Keratinocyte (primary cell): Measurements from ENCODE around the gene MED17. TPM values are rescaled to one million over a fixed set of nuclear protein-coding genes. Genes with fewer than 3 reads are reported as not detected.

Experiments
- DNase-seq: peaks from one replicate; pipeline ENCODE4 v3.0.0-alpha.2; 2011; ENCODE audit warnings: low read depth, missing footprints, low spot score
- FAIRE-seq: peaks from 2 replicates; lab custom pipeline; 2011; peaks lifted over from hg19 to GRCh38; lab: Jason Lieb, UNC
- H2AFZ ChIP-seq: 2 replicates; pipeline ENCODE4 v1.6.0; 2012; ENCODE audit warnings: low read length, control low read depth, inconsistent platforms; ENCODE audit not compliant: control insufficient read depth
- H3K27ac ChIP-seq: 2 replicates; pipeline ENCODE4 v1.5.1; 2011; ENCODE audit warnings: low read length; ENCODE audit not compliant: control insufficient read depth, insufficient read depth
- H3K27me3 ChIP-seq: 3 replicates; pipeline ENCODE4 v1.6.0; 2011; ENCODE audit warnings: low read length; ENCODE audit not compliant: control insufficient read depth, insufficient read depth; ENCODE audit errors: extremely low read depth
- H3K36me3 ChIP-seq, 2 experiments: 2 replicates in 1 of 2; 3 replicates in 1 of 2; pipeline ENCODE4 v1.5.1; 2011; ENCODE audit warnings: low read length in 2 of 2, mild to moderate bottlenecking in 1 of 2; ENCODE audit not compliant: control insufficient read depth in 2 of 2, insufficient read depth in 2 of 2; ENCODE audit errors: extremely low read depth in 1 of 2
- H3K4me1 ChIP-seq: 3 replicates; pipeline ENCODE4 v1.5.1; 2011; ENCODE audit warnings: low read length; ENCODE audit not compliant: control insufficient read depth, insufficient read depth; ENCODE audit errors: extremely low read depth
- H3K4me2 ChIP-seq: 3 replicates; pipeline ENCODE4 v1.6.0; 2011; ENCODE audit warnings: low read depth, low read length; ENCODE audit not compliant: control insufficient read depth, insufficient read depth; ENCODE audit errors: extremely low read depth
- H3K4me3 ChIP-seq, 3 experiments: fragments of 200-600 bp in 1 of 3; sonication (generic) in 1 of 3; 2 replicates in 2 of 3; 3 replicates in 1 of 3; pipeline ENCODE4 v1.5.1; 2011 to 2016; ENCODE audit warnings: low read length in 3 of 3, mild to moderate bottlenecking in 3 of 3, control low read depth in 2 of 3, inconsistent platforms in 1 of 3, low read depth in 1 of 3, mixed read lengths in 1 of 3, mixed run types in 1 of 3, moderate library complexity in 1 of 3; ENCODE audit not compliant: control insufficient read depth in 2 of 3, insufficient read depth in 2 of 3; ENCODE audit errors: extremely low read depth in 1 of 3
- H3K79me2 ChIP-seq: 2 replicates; pipeline ENCODE4 v1.6.0; 2012; ENCODE audit warnings: low read length; ENCODE audit not compliant: control insufficient read depth, insufficient read depth
- H3K9ac ChIP-seq: 3 replicates; pipeline ENCODE4 v1.6.0; 2011; ENCODE audit warnings: low read length; ENCODE audit not compliant: control insufficient read depth, insufficient read depth; ENCODE audit errors: extremely low read depth
- H3K9me1 ChIP-seq: 3 replicates; pipeline ENCODE4 v1.6.0; 2011; ENCODE audit warnings: low read length; ENCODE audit not compliant: control insufficient read depth, insufficient read depth; ENCODE audit errors: extremely low read depth
- H3K9me3 ChIP-seq: 2 replicates; pipeline ENCODE4 v1.5.1; 2012; ENCODE audit warnings: low read depth, low read length; ENCODE audit not compliant: control insufficient read depth
- H4K20me1 ChIP-seq: 3 replicates; pipeline ENCODE4 v1.6.0; 2011; ENCODE audit warnings: low read length; ENCODE audit not compliant: control insufficient read depth, insufficient read depth; ENCODE audit errors: extremely low read depth
- CTCF ChIP-seq, 3 experiments: IDR thresholded peaks in 1 of 3; conservative IDR thresholded peaks in 1 of 3; optimal IDR thresholded peaks in 1 of 3; 2 replicates in 2 of 3; 3 replicates in 1 of 3; pipeline versions ENCODE3 to v1.5.1; 2011; ENCODE audit warnings: low read length in 3 of 3, mild to moderate bottlenecking in 3 of 3, moderate library complexity in 2 of 3, control low read depth in 1 of 3, inconsistent platforms in 1 of 3; ENCODE audit not compliant: insufficient read depth in 2 of 3; ENCODE audit errors: extremely low read depth in 1 of 3
- EZH2 ChIP-seq: IDR thresholded peaks from one replicate; pipeline ENCODE4 v1.6.1; 2012; ENCODE audit warnings: inconsistent platforms, mild to moderate bottlenecking, low read length, moderate library complexity
- dilution Hi-C: fragments of 300-500 bp; cut with MboI; formaldehyde crosslinking; loops from one replicate; pipeline ENCODE4 v1.7.0; 2020; ENCODE audit warnings: low sequenced_read_pairs; ENCODE audit not compliant: extremely low pct_ligation_motif_present
- polyA plus RNA-seq, 5 experiments: library from polyadenylated mRNA; depleted of rRNA in 3 of 5; stranded (reverse) in 3 of 5; stranded (forward) in 1 of 5; unstranded in 1 of 5; fragments of >200 nt; gene quantifications; 1 replicate in 1 of 5; 2 replicates in 3 of 5; 3 replicates in 1 of 5; pipeline versions ENCODE4 v1.2.1 to v1.2.3, GENCODE V29; 2011 to 2012; ENCODE audit warnings: missing spikeins in 2 of 5, low read depth in 1 of 5, low replicate concordance in 1 of 5

The MED17 gene
- polyA plus RNA-seq, 1 donor (not counting 4 experiments of a cell fraction or from before 2014, with no cell fraction given): 25.1 TPM

DNA sequence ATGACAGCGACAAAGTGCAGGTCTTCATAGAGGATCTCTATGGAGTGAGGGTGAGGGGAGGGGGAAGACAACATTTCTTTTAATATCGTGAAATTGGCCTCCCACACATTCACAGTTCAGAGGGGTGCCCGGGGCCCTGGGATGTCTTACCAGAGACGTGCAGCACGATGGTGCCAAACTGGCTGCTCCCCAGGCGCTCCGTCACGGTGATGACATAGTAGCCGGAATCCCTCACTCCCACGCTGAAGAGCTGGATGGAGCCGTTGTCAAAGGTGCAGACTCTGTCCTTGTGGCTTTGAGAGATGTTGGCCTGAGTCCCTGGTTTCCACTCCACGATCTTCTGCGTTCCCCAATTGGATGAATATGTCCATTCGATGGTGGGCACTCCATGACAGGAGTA is 36.8 kb downstream of the MED17 start:
- dilution Hi-C loops: no loop called here

DNA sequence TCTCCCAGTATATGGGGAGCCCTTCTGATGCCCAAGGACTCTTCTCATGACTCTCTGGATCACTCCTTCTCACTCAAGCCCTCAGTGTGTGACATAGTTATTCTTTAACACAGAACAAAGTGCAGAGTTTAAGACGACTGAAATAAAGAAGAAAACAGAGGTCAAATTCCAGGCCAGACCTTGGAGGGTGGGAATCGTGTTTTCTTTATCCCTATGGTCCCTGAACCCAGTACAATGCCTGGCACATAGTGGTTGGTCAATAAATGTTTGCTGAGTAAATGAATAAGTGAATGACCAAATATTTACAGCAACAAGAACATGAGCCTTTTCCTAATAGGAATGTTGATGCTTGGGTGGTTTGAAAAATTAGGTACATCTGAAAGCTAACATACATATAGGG is 37.5 kb downstream of the MED17 start:
- H3K9me1 ChIP-seq: no peaks in the 10 kb centered on the region
- H3K9me3 ChIP-seq: no peaks in the 10 kb centered on the region
- H3K4me3 ChIP-seq: no peak overlapping the region
- no peak overlapping the region for H2AFZ ChIP-seq
- TF ChIP-seq CTCF (optimal IDR thresholded peaks at IDR 0.05 in 1 of 3, IDR thresholded peaks at IDR 0.05 in 1 of 3, conservative IDR thresholded peaks at IDR 0.05 in 1 of 3; ENCODE audit: extremely low read depth in 1 of 3, insufficient read depth in 2 of 3, low read length in 3 of 3): no peak
- no peaks in the 10 kb centered on the region for H3K27me3 ChIP-seq
- dilution Hi-C loops: no loop called here
- no peaks in the 10 kb centered on the region for H4K20me1 ChIP-seq
- no peak overlapping the region for H3K4me2 ChIP-seq
- H3K79me2 ChIP-seq: no peaks in the 10 kb centered on the region
- no peak for FAIRE-seq
- H3K36me3 ChIP-seq: no peaks in the 10 kb centered on the region
- H3K4me1 ChIP-seq: no peaks in the 10 kb centered on the region
- no peak for DNase-seq
- no peak overlapping the region for H3K9ac ChIP-seq
- no peak overlapping the region for H3K27ac ChIP-seq

More for the DNA sequence above, 36.8 kb downstream of the MED17 start:
- H3K27ac ChIP-seq: no peak overlapping the region
- H3K27me3 ChIP-seq: no peaks in the 10 kb centered on the region
- H4K20me1 ChIP-seq: no peaks in the 10 kb centered on the region
- no peak for TF ChIP-seq EZH2
- no peak for TF ChIP-seq CTCF (optimal IDR thresholded peaks at IDR 0.05 in 1 of 3, IDR thresholded peaks at IDR 0.05 in 1 of 3, conservative IDR thresholded peaks at IDR 0.05 in 1 of 3; ENCODE audit: extremely low read depth in 1 of 3, insufficient read depth in 2 of 3, low read length in 3 of 3)
- H2AFZ ChIP-seq: no peak overlapping the region
- FAIRE-seq (no peak), DNase-seq (no peak)
- H3K9ac ChIP-seq: no peak overlapping the region
- H3K36me3 ChIP-seq: no peaks in the 10 kb centered on the region
- no peaks in the 10 kb centered on the region for H3K79me2 ChIP-seq
- H3K9me3 ChIP-seq: no peaks in the 10 kb centered on the region
- H3K4me1 ChIP-seq: no peaks in the 10 kb centered on the region
- H3K9me1 ChIP-seq: no peaks in the 10 kb centered on the region
- H3K4me2 ChIP-seq: no peak overlapping the region
- no peak overlapping the region for H3K4me3 ChIP-seq
